RPMI7951 (cell line): Measurements from ENCODE around the gene SLC22A16. TPM values are rescaled to one million over a fixed set of nuclear protein-coding genes. Genes with fewer than 3 reads are reported as not detected.

ENCODE experiments used
- DNase-seq: peaks from one replicate; pipeline ENCODE4 v3.0.0-alpha.2; 2012; ENCODE audit warnings: low read depth
- total RNA-seq: library from RNA; depleted of rRNA; stranded (reverse); fragments of >200 nt; shearing (Covaris generic); gene quantifications from 2 replicates; pipeline ENCODE4 v1.2.3, GENCODE V29; 2014

SLC22A16 gene
- total RNA-seq, 1 experiment from 2014 or later = not detected

GRCh38 chr6:110448846-110449540, 27.4 kb downstream of the SLC22A16 start:
- no peak for DNase-seq

- no peak for DNase-seq
Observed at GRCh38 chr6:110447761-110448160, 28.7 kb downstream of the SLC22A16 start.

- DNase-seq = no peak
Observed at GRCh38 chr6:110446405-110446804, 30.0 kb downstream of the SLC22A16 start.

GRCh38 chr6:110440026-110440425, 36.4 kb downstream of the SLC22A16 start:
- DNase-seq = no peak

- no peak for DNase-seq
Observed at GRCh38 chr6:110439356-110439755, 37.1 kb downstream of the SLC22A16 start.

GRCh38 chr6:110434961-110435602, 41.3 kb downstream of the SLC22A16 start:
- DNase-seq = no peak

GRCh38 chr6:110432285-110432900, 44.0 kb downstream of the SLC22A16 start:
- no peak for DNase-seq

- DNase-seq = no peak
Observed at GRCh38 chr6:110430741-110431140, 45.7 kb downstream of the SLC22A16 start.

GRCh38 chr6:110430236-110430635, 46.2 kb downstream of the SLC22A16 start:
- no peak for DNase-seq

- DNase-seq = no peak
Observed at GRCh38 chr6:110428153-110428552, 48.3 kb downstream of the SLC22A16 start.

GRCh38 chr6:110425816-110426215, 50.6 kb downstream of the SLC22A16 start:
- DNase-seq = no peak

- DNase-seq = no peak
Observed at GRCh38 chr6:110422444-110422822, 54.0 kb downstream of the SLC22A16 start.

- DNase-seq = no peak
Observed at GRCh38 chr6:110421749-110422443, 54.5 kb downstream of the SLC22A16 start.

GRCh38 chr6:110419028-110419739, 57.2 kb downstream of the SLC22A16 start:
- no peak for DNase-seq

- DNase-seq = no peak
Observed at GRCh38 chr6:110418594-110418993, 57.8 kb downstream of the SLC22A16 start.

GRCh38 chr6:110415086-110415916, 61.1 kb downstream of the SLC22A16 start, which contains the start of gene DDO:
TSS of gene DDO (minus strand) at chr6:110415575. CDS start at chr6:110413462, 2,113 bp downstream.
- DNase-seq = peak; percentile 85

GRCh38 chr6:110414669-110415068, 61.7 kb downstream of the SLC22A16 start:
- no peak for DNase-seq

GRCh38 chr6:110412360-110412759, 64.1 kb downstream of the SLC22A16 start:
- DNase-seq = peak; percentile 20

GRCh38 chr6:110410511-110410910, 65.9 kb downstream of the SLC22A16 start:
- no peak for DNase-seq

- DNase-seq = no peak
Observed at GRCh38 chr6:110409794-110410193, 66.6 kb downstream of the SLC22A16 start.

- DNase-seq = no peak
Observed at GRCh38 chr6:110408901-110409300, 67.5 kb downstream of the SLC22A16 start.
